NCI-H2029 (cell line): ENCODE measurements around the gene YPEL4.

ENCODE experiments used
- DNase-seq: peaks from one replicate; lab custom pipeline; 2025; lab: John Stamatoyannopoulos, UW

Gene YPEL4

DNA sequence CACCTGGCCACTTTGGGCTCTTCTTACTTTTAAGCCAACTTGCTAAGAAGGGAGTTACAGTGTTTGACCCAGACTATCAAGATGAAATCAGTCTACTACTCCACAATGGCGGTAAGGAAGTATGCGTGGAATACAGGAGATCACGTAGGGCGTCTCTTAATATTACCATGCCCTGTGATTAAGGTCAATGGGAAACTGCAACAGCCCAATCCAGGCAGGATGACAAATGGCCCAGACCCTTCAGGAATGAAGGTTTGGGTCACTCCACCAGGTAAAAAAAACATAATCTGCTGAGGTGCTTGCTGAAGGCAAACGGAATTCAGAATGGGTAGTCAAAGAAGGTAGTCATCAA lies 1.0 kb upstream of the YPEL4 start:
- DNase-seq = no peak

DNA sequence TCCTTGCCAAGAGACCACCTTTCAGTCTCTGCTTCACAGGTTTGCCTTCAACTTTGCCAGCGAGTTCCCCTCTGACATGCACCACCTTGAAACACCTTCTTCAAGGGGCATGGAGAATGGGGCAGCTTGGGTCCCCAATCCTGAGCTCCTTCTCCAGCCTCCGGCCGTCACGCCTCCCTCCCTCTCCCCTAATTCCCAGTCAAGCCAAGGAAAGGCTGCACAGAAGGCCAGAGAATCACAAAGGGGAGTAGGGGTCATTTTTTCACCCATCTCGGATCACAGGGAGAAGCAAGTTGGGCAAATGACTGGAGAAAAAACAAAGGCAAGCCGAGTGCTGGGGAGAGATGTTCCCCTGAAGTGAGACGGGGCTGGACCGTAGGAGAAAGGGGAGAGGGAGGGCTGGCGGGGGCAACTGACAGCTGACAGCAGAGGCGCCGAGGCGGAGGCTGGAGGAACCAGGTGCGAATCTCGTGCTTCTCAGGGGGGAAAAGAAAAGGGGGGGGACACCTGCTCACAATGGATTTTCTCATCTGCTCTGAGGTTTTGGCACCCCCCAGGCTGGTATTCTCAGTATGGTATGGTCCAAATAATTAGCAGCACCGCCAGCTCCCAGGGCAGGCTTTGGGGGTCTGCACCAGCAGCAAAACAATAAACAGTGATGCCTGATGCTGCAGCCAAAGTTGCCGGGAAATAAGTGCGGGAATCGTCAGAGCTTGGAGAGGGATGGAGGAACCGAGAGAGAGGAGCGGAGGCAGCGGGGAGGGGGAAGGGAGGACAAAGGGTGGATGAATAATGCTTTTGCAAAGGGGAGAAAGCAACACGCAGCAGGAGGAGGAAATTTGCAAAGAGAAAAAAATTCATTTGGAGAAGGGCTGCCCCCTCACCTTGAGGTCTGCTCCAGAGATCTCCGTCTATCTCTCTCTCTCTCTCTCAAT lies 644 bp downstream of the YPEL4 start:
- DNase-seq = no peak

DNA sequence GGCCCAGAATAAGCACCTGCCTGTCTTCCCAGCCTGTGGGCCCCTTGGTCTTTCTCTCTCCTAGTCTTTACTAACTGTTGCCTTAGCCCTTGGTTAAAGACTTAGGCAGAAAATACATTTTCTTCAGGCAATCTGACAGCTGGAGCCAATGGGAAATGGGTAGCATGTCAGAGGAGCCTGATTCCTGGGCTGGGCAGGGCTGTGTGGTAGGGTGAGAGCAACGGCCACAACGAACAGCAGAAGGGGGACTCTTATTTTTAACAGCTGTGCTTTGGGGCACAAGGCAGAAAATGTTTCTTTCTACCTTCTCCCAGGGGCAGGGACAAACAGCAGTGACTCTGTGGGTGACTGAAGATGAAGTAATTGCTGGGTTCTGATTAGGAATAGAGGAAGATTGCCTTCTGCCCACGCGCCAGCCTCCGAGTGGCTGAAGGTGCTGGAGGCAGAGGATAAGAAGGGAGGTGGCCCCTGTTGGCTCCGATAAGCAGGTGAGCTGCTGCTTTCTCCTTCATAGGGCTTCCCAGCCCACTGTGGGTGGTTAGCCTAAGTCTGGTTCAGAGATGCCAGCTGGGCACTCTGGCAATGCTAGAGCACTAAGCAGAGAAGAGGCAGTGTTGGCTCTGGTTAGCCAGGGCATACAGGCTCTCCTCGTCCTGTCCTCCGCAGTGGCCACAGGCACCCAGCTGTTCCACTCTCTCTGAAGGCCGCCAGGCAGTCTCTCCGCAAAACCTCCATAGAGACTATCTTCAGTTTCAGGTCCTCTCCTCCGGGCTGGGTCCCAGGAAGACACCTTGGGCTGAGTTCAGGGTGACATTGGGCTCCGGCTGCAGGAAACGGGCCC lies 1.5 kb downstream of the YPEL4 start:
- DNase-seq = no peak

GRCh38 chr11:57647372-57647771 lies 2.3 kb downstream of the YPEL4 start:
- DNase-seq = no peak

DNA sequence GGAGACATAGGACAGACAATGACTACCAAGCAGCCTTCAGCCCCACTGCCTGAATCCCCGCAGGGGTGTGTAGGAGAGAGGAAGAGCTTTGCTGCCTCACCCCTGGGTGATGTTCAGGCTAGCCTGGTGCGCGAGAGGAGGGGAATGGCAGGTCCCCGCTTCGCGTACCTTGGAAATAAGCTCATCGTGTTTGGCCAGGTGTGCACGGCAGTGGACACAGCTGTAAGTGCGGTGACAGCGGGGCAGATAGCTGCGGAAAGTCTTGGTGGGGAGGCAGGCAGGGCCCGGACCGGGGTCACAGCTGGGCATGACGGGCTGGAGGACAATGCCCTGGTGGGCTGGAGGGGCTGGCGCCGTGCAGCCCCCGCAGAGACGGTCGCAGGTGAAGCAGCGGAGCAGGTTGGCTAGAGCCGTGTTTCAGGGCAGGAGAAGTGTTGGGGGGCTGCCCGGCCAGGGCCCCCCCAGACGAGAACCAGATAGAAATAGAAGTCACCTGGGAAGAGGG lies 2.9 kb downstream of the YPEL4 start:
- no peak for DNase-seq

- DNase-seq = no peak
These were observed 3.4 kb downstream of the YPEL4 start for GRCh38 chr11:57646194-57646798.

- DNase-seq = no peak
These were observed 4.0 kb downstream of the YPEL4 start for GRCh38 chr11:57645689-57646085.

DNA sequence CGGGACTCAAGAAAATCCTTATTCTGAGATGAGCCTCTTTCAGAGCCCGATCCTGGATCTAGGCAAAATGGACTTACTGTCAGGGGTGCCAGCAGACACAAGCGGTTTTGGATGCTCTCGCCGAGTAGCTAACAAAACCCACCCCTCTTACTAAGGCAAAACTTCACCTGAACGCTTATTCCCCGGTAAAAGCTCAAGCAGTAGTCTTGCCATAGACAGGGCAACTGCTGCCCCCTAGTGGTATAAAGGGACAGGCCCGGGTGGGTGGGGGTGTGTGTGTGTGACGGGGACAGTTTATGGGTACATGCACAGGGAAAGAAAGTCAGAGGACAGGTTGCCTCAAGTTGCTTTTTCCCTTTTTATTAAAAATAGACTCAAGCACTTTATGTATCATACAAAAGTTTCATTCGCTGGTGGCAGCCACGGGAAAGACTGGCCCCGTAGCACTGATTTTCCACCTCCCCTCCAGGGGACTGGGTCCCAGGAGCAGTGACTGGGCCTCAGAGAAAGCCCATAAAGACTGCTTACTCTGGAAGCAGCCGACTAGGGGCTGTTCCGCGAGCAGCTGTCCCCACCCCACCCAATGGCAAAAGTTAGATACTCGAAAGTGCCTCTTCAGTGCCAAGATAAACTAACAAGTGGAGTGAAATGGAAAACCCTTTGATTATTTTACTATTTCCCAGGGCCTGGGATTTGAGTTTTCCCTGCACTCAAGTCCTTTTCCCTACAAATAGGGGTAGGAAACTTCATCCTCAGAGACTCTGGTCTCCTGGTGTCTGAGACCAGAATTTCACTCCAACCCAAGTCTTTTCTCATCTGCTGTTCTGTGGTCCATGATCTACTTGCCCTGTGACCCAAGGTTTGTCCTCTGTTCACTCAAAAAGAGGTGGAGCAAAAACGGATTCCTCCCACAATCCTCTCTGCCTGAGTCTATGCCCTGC lies 4.7 kb downstream of the YPEL4 start:
- DNase-seq = peak; percentile 37

DNA sequence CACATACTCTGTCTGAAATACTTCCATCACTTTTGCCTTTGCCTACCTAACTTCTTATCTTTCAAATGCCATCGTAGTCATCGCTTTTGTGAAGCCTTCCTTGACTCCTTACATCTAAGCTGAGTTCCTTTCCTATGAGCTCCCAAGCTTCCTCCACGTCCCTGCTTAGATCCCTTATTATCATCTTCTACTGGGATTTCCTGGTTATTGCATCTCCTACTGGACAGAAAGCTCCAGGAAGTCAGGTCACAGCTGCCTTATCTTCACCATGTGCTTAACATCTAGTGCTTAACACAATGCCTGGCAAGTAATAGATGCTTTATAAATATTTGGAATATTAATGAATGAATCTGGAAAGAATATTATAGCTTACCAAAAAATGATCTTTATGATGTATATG lies 5.9 kb downstream of the YPEL4 start:
- no peak for DNase-seq

GRCh38 chr11:57641011-57641807 lies 8.5 kb downstream of the YPEL4 start:
- DNase-seq = no peak

- no peak for DNase-seq
These were observed 9.5 kb downstream of the YPEL4 start for GRCh38 chr11:57640068-57640800.

GRCh38 chr11:57639321-57640067 lies 10.2 kb downstream of the YPEL4 start:
- DNase-seq = no peak

- no peak for DNase-seq
These were observed 10.8 kb downstream of the YPEL4 start for GRCh38 chr11:57638811-57639320.

- no peak for DNase-seq
These were observed 11.5 kb downstream of the YPEL4 start for GRCh38 chr11:57638005-57638781.

DNA sequence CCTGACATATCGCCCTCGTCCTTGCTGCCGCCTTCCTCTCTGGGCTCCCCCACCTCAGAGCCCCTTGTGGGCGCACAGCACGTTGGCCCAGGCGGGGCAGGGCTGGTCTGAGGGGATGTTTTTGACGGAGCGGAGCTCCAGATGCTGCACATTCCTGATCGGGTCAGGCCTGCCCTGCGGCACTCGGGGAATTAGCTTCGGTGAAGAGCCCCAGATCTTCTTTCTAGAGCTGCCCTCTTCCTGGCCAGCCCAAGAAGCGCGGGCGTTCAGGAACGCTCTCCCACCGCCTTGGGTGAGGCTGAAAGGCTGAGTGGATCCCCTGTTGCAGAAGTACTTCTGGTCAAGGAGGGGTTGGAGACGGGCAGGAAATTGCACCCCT lies 12.1 kb downstream of the YPEL4 start:
- no peak for DNase-seq

- DNase-seq = no peak
These were observed 14.5 kb downstream of the YPEL4 start for GRCh38 chr11:57635246-57635645.

GRCh38 chr11:57634311-57634710 lies 15.4 kb downstream of the YPEL4 start:
- no peak for DNase-seq
